Measurements from ENCODE around the gene ERCC5. TPM values are rescaled to one million over a fixed set of nuclear protein-coding genes. Genes with fewer than 3 reads are reported as not detected.

ERCC5 gene
- total and polyA plus RNA-seq, 2 donors (not counting 1 experiment from before 2014, with no cell fraction given), result 34.7 to 88.3 TPM

DNA sequence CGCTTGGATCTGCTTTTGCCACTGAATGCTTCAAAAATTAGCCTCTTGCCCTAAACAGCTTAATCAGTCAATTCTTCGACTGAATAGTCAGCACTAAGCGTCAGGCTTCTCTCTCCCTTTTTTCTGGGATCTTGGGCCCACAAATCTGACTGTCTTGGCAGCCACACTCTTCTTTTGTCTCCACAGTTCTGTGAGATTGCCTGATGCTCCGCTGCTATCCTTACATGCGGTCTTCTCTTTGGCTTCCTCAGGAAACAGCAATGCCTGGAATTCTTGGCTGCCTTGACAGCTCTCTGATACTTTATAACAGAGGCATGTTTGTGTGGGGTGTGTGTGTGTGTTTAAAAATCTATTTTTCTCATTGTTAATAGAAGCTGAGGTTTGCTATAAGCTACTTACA lies 32.6 kb downstream of the ERCC5 start:
- WGBS (ENCODE audit: insufficient coverage), result 100% methylated on average over 3 of the region's 5 CpGs
- no peak overlapping the region for H3K27ac Mint-ChIP-seq
- no peak overlapping the region for H3K27ac ChIP-seq (ENCODE audit: low read length in 2 of 2)
- no peak overlapping the region for H3K4me3 ChIP-seq (ENCODE audit: control extremely low read depth in 1 of 5, extremely low read depth in 1 of 5, insufficient read depth in 1 of 5, low read depth in 2 of 5, low read length in 4 of 5)
- H3K9me3 ChIP-seq (ENCODE audit: control extremely low read depth in 1 of 3, control insufficient read depth in 2 of 3, insufficient read depth in 1 of 3, low read length in 2 of 3), result no peaks in the 10 kb centered on the region
- H3K27me3 ChIP-seq (replicated peaks in 1 of 4; ENCODE audit: control extremely low read depth in 1 of 4, control insufficient read depth in 3 of 4, insufficient read depth in 4 of 4, low read length in 3 of 4), result no peaks in the 10 kb centered on the region
- H3K9me3 Mint-ChIP-seq (ENCODE audit: insufficient read depth), result no peaks in the 10 kb centered on the region
- H2AFZ ChIP-seq (ENCODE audit: insufficient read depth, low read depth, low read length, poor library complexity, severe bottlenecking), result no peak overlapping the region
- CTCF ChIA-PET, result interaction anchor here (0.6 kb wide), 1 partner anchor 14 kb away, joined by 4 read pairs; no protein-coding TSS in a partner anchor
- no peak overlapping the region for H3K4me3 Mint-ChIP-seq
- H3K27me3 Mint-ChIP-seq, result no peaks in the 10 kb centered on the region
- POLR2A ChIA-PET, result no interaction called here
- intact Hi-C loops (cut with micrococcal nuclease), result no loop called here
- TF ChIP-seq, protein P1, sequence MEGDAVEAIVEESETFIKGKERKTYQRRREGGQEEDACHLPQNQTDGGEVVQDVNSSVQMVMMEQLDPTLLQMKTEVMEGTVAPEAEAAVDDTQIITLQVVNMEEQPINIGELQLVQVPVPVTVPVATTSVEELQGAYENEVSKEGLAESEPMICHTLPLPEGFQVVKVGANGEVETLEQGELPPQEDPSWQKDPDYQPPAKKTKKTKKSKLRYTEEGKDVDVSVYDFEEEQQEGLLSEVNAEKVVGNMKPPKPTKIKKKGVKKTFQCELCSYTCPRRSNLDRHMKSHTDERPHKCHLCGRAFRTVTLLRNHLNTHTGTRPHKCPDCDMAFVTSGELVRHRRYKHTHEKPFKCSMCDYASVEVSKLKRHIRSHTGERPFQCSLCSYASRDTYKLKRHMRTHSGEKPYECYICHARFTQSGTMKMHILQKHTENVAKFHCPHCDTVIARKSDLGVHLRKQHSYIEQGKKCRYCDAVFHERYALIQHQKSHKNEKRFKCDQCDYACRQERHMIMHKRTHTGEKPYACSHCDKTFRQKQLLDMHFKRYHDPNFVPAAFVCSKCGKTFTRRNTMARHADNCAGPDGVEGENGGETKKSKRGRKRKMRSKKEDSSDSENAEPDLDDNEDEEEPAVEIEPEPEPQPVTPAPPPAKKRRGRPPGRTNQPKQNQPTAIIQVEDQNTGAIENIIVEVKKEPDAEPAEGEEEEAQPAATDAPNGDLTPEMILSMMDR (IDR thresholded peaks at IDR 0.05), result no peak
- TF ChIP-seq EZH2 (IDR thresholded peaks at IDR 0.05; ENCODE audit: borderline replicate concordance, insufficient read depth, low read depth, low read length, poor library complexity, severe bottlenecking), result no peak
- H3K4me1 ChIP-seq (ENCODE audit: control insufficient read depth in 2 of 2, insufficient read depth in 2 of 2, low read length in 2 of 2), result no peaks in the 10 kb centered on the region
- no peak overlapping the region for H3K4me2 ChIP-seq (replicated peaks; ENCODE audit: low read depth, low read length, poor library complexity, severe bottlenecking)
- no peaks in the 10 kb centered on the region for H3K4me1 Mint-ChIP-seq
- peaks cover 7% of the 10 kb centered on the region for H4K20me1 ChIP-seq (ENCODE audit: control insufficient read depth, insufficient read depth, low read length, poor library complexity, severe bottlenecking)
- ATAC-seq (ENCODE audit: low read depth), result no peak
- H3K36me3 ChIP-seq (replicated peaks in 1 of 2; ENCODE audit: control extremely low read depth in 1 of 2, control insufficient read depth in 1 of 2, extremely low read depth in 1 of 2, insufficient read depth in 2 of 2, low read length in 1 of 2), result peaks cover 10 to 30% of the 10 kb centered on the region in 2 experiments
- H3K9ac ChIP-seq (ENCODE audit: low read length), result no peak overlapping the region
- H3K79me2 ChIP-seq (ENCODE audit: control insufficient read depth, insufficient read depth, low read length), result no peaks in the 10 kb centered on the region
- no peak for DNase-seq

- Mint-ChIP-seq H3K4me3 (no peak overlapping the region), H3K27me3 (no peaks in the 10 kb centered on the region), H3K9me3 (ENCODE audit: insufficient read depth) (no peaks in the 10 kb centered on the region), H3K4me1 (no peaks in the 10 kb centered on the region), H3K27ac (no peak overlapping the region)
- Histone ChIP-seq H3K27ac (ENCODE audit: low read length in 2 of 2) (no peak overlapping the region), H3K9me3 (ENCODE audit: control extremely low read depth in 1 of 3, control insufficient read depth in 2 of 3, insufficient read depth in 1 of 3, low read length in 2 of 3) (no peaks in the 10 kb centered on the region), H3K36me3 (replicated peaks in 1 of 2; ENCODE audit: control extremely low read depth in 1 of 2, control insufficient read depth in 1 of 2, extremely low read depth in 1 of 2, insufficient read depth in 2 of 2, low read length in 1 of 2) (peaks cover 10 to 26% of the 10 kb centered on the region in 2 experiments), H3K4me3 (ENCODE audit: control extremely low read depth in 1 of 5, extremely low read depth in 1 of 5, insufficient read depth in 1 of 5, low read depth in 2 of 5, low read length in 4 of 5) (no peak overlapping the region), H2AFZ (ENCODE audit: insufficient read depth, low read depth, low read length, poor library complexity, severe bottlenecking) (no peak overlapping the region), H3K9ac (ENCODE audit: low read length) (no peak overlapping the region), H4K20me1 (ENCODE audit: control insufficient read depth, insufficient read depth, low read length, poor library complexity, severe bottlenecking) (peaks cover 7% of the 10 kb centered on the region), H3K79me2 (ENCODE audit: control insufficient read depth, insufficient read depth, low read length) (no peaks in the 10 kb centered on the region), H3K27me3 (replicated peaks in 1 of 4; ENCODE audit: control extremely low read depth in 1 of 4, control insufficient read depth in 3 of 4, insufficient read depth in 4 of 4, low read length in 3 of 4) (no peaks in the 10 kb centered on the region), H3K4me2 (replicated peaks; ENCODE audit: low read depth, low read length, poor library complexity, severe bottlenecking) (no peak overlapping the region), H3K4me1 (ENCODE audit: control insufficient read depth in 2 of 2, insufficient read depth in 2 of 2, low read length in 2 of 2) (no peaks in the 10 kb centered on the region)
- intact Hi-C loops (cut with micrococcal nuclease), result no loop called here
- TF ChIP-seq EZH2 (IDR thresholded peaks at IDR 0.05; ENCODE audit: borderline replicate concordance, insufficient read depth, low read depth, low read length, poor library complexity, severe bottlenecking), result no peak
- TF ChIP-seq, protein P1 (IDR thresholded peaks at IDR 0.05), result no peak
- 98% methylated on average over 12 of the region's 13 CpGs for WGBS (ENCODE audit: insufficient coverage)
- DNase-seq, result no peak
- POLR2A ChIA-PET, result no interaction called here
- no peak for ATAC-seq (ENCODE audit: low read depth)
- CTCF ChIA-PET, result interaction anchor here (1.7 kb wide), 1 partner anchor 9 kb away, joined by 12 read pairs; no protein-coding TSS in a partner anchor
These were observed 34.1 kb downstream of the ERCC5 start for GRCh38 chr13:102879793-102880499.
